ENCODE measurements around the gene MPRIP. TPM values are rescaled to one million over a fixed set of nuclear protein-coding genes. Genes with fewer than 3 reads are reported as not detected.

Gene MPRIP
- total RNA-seq, 4 donors from 2014 or later, result 130 to 244 (median 155) TPM

- 87 to 91% methylated on average over 11 of the region's 11 CpGs for WGBS, 2 donors
- intact Hi-C loops (cut with DNase I), result no loop called here
- peaks cover 46 to 52% of the 10 kb centered on the region in 2 donors for H3K36me3 ChIP-seq
These were observed 190.0 kb downstream of the MPRIP start for GRCh38 chr17:17232303-17232621.

DNA sequence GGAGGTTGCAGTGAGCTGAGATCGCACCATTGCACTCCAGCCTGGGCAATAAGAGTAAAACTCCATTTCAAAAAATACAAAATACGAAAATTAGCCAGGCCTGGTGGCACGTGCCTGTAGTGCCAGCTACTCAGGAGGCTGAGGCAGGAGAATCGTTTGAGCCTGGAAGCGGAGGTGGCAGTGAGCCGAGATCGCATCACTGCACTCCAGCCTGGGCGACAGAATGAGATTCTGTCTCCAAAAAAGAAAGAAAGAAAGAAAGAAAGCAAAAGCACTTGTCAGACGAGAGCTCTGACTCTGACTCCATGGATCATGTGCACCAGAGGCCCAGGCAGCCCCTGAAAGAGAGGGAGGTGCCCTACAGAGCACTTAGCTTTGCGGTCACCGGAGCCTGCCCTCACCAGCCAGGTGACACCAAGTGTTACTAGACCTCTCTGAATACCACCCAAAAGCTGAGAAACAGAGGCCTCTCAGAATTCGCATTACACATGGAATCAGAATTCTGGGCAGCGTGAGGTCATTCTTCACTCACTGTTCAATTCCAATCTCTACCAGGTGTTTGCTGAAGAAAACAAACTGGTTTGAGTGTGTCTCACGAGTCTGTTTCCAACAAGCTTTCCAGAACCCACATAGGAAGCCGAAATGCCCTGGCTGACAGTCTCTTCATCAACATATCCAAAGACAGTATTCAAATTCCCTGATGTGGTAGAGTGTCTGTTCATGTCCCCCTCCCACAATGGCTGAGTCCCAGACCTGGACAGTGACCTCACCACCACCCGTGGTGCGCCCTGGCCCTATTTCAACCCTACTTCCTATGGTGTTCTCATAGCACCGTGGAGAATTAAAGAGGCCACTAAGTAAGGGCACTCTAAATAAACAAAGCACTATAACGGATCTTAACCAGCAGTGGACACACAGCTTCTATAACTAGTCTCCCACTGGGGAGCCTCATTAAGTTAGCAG, 193.2 kb downstream of the MPRIP start:
- peaks cover 16 to 28% of the 10 kb centered on the region in 2 donors for H3K4me1 ChIP-seq

More at GRCh38 chr17:17232303-17232621, 190.0 kb downstream of the MPRIP start:
- TF ChIP-seq POLR2A (IDR thresholded peaks at IDR 0.05), result no peak
- TF ChIP-seq CTCF (IDR thresholded peaks at IDR 0.05), result no peak
- Histone ChIP-seq H3K27me3 (no peaks in the 10 kb centered on the region), H3K4me3 (replicated peaks in 1 of 3) (no peak overlapping the region), H3K9me3 (no peaks in the 10 kb centered on the region), H3K27ac (no peak overlapping the region), H3K4me1 (peaks cover 13 to 24% of the 10 kb centered on the region in 2 donors)
- DNase-seq, result no peak

GRCh38 chr17:17236295-17237025, 194.2 kb downstream of the MPRIP start:
- peak in 1 of 2 donors; percentile 41 for TF ChIP-seq POLR2A (IDR thresholded peaks at IDR 0.05)
- TF ChIP-seq CTCF (IDR thresholded peaks at IDR 0.05), result no peak
- peak; percentile 40 to 42 for DNase-seq
- 2 to 4% methylated on average over 16 to 26 of the region's 31 CpGs for WGBS, 2 donors
- Histone ChIP-seq H3K9me3 (no peaks in the 10 kb centered on the region), H3K4me3 (replicated peaks in 1 of 3) (peak overlapping the region; percentile 45 to 100 (median 99)), H3K36me3 (peaks cover 10 to 11% of the 10 kb centered on the region in 2 donors), H3K27ac (peak overlapping the region; percentile 95 to 98 (median 97)), H3K4me1 (peaks cover 16 to 28% of the 10 kb centered on the region in 2 donors), H3K27me3 (no peaks in the 10 kb centered on the region)
- intact Hi-C loops (cut with DNase I), result no loop called here

More for the DNA sequence above, 193.2 kb downstream of the MPRIP start:
- no peaks in the 10 kb centered on the region for H3K27me3 ChIP-seq
- no peaks in the 10 kb centered on the region for H3K9me3 ChIP-seq
- intact Hi-C loops (cut with DNase I), result no loop called here
- peaks cover 19 to 20% of the 10 kb centered on the region in 2 donors for H3K36me3 ChIP-seq
- H3K27ac ChIP-seq, result peak overlapping the region; percentile 52 to 97 (median 95)
- peak; percentile 72 to 75 for DNase-seq
- 36 to 38% methylated on average over 17 to 19 of the region's 19 CpGs for WGBS, 2 donors
- TF ChIP-seq CTCF (IDR thresholded peaks at IDR 0.05) (no peak), POLR2A (IDR thresholded peaks at IDR 0.05) (no peak)
- H3K4me3 ChIP-seq (replicated peaks in 1 of 3), result peak overlapping the region; percentile 45 to 100 (median 99)

GRCh38 chr17:17237026-17237799, 195.0 kb downstream of the MPRIP start, which contains the start of gene FLCN:
Gene FLCN, minus strand, starts transcription at chr17:17237168. Its CDS starts 9,031 bp downstream, at chr17:17228137.
- 0% methylated on average over 32 to 35 of the region's 53 CpGs for WGBS, 2 donors
- peak; percentile 51 to 88 for TF ChIP-seq POLR2A (IDR thresholded peaks at IDR 0.05)
- TF ChIP-seq CTCF (IDR thresholded peaks at IDR 0.05), result peak in 1 of 6 experiments; percentile 39
- intact Hi-C loops (cut with DNase I), result no loop called here
- Histone ChIP-seq H3K27me3 (no peaks in the 10 kb centered on the region), H3K4me1 (peaks cover 16 to 28% of the 10 kb centered on the region in 2 donors), H3K27ac (peak within 1 kb of the TSS; percentile 95 to 98 (median 97)), H3K36me3 (peaks cover 3 to 4% of the 10 kb centered on the region in 2 donors), H3K4me3 (replicated peaks in 1 of 3) (peak within 1 kb of the TSS; percentile 45 to 100 (median 99)), H3K9me3 (no peaks in the 10 kb centered on the region)
- DNase-seq, result peak; percentile 92 to 93
